WTC11 (cell line): ENCODE measurements around the gene ANKRD65. TPM values are rescaled to one million over a fixed set of nuclear protein-coding genes. Genes with fewer than 3 reads are reported as not detected.

ENCODE experiments used
- AR ChIP-seq: fragments of 250-450 bp; sonication (Bioruptor Pico); IDR thresholded peaks from 2 replicates; pipeline ENCODE4 v1.9.0; 2021; ENCODE audit warnings: mild to moderate bottlenecking
- E2F1 ChIP-seq: sonication (generic); formaldehyde crosslinking; IDR thresholded peaks from 2 replicates; pipeline ENCODE4 v1.8.0; 2022; ENCODE audit warnings: mild to moderate bottlenecking, missing genetic modification reagents
- E2F5 ChIP-seq: sonication (generic); formaldehyde crosslinking; IDR thresholded peaks from 2 replicates; pipeline ENCODE4 v1.8.1; 2022; ENCODE audit warnings: mild to moderate bottlenecking, moderate library complexity, missing genetic modification reagents
- ESRRA ChIP-seq: sonication (generic); formaldehyde crosslinking; IDR thresholded peaks from 2 replicates; pipeline ENCODE4 v1.8.1; 2022; ENCODE audit warnings: mild to moderate bottlenecking, missing genetic modification reagents, borderline replicate concordance
- ETV6 ChIP-seq: sonication (generic); formaldehyde crosslinking; IDR thresholded peaks from 2 replicates; pipeline ENCODE4 v1.8.1; 2022; ENCODE audit warnings: mild to moderate bottlenecking, missing genetic modification reagents
- FOXJ3 ChIP-seq: sonication (generic); formaldehyde crosslinking; IDR thresholded peaks from 2 replicates; pipeline ENCODE4 v1.9.0; 2021; ENCODE audit warnings: missing genetic modification reagents, mild to moderate bottlenecking, borderline replicate concordance
- FOXK1 ChIP-seq: sonication (generic); formaldehyde crosslinking; IDR thresholded peaks from 2 replicates; pipeline ENCODE4 v1.8.0; 2022; ENCODE audit warnings: mild to moderate bottlenecking, moderate library complexity, missing genetic modification reagents
- GABPB1 ChIP-seq: sonication (generic); formaldehyde crosslinking; IDR thresholded peaks from 2 replicates; pipeline ENCODE4 v1.8.1; 2023; ENCODE audit warnings: mild to moderate bottlenecking, missing genetic modification reagents
- HMGXB4 ChIP-seq: sonication (generic); formaldehyde crosslinking; IDR thresholded peaks from 2 replicates; pipeline ENCODE4 v1.8.1; 2023; ENCODE audit warnings: mild to moderate bottlenecking, moderate library complexity, missing genetic modification reagents
- IRF1 ChIP-seq: sonication (generic); formaldehyde crosslinking; IDR thresholded peaks from 2 replicates; pipeline ENCODE4 v1.8.0; 2023; ENCODE audit warnings: missing genetic modification reagents
- JAZF1 ChIP-seq: fragments of 250-450 bp; sonication (Bioruptor Pico); IDR thresholded peaks from 2 replicates; pipeline ENCODE4 v1.9.0; 2021; ENCODE audit warnings: moderate library complexity, mild to moderate bottlenecking, inconsistent platforms
- KAT7 ChIP-seq: sonication (generic); formaldehyde crosslinking; IDR thresholded peaks from 2 replicates; pipeline ENCODE4 v1.8.1; 2023; ENCODE audit warnings: missing genetic modification reagents, mild to moderate bottlenecking, borderline replicate concordance
- MXD4 ChIP-seq: fragments of 250-450 bp; sonication (Bioruptor Pico); IDR thresholded peaks from 2 replicates; pipeline ENCODE4 v1.8.0; 2021; ENCODE audit warnings: mild to moderate bottlenecking, moderate library complexity, borderline replicate concordance
- NFYB ChIP-seq: sonication (generic); formaldehyde crosslinking; conservative IDR thresholded peaks from 2 replicates; pipeline ENCODE4 v1.8.0; 2022; ENCODE audit warnings: low read depth, missing genetic modification reagents
- OVOL2 ChIP-seq: fragments of 250-450 bp; sonication (Bioruptor Pico); IDR thresholded peaks from 2 replicates; pipeline ENCODE4 v1.9.0; 2021; ENCODE audit warnings: mild to moderate bottlenecking, borderline replicate concordance
- SOX15 ChIP-seq: fragments of 250-450 bp; sonication (Bioruptor Pico); IDR thresholded peaks from 2 replicates; pipeline ENCODE4 v1.9.0; 2021; ENCODE audit warnings: mild to moderate bottlenecking
- TEAD4 ChIP-seq: sonication (generic); formaldehyde crosslinking; IDR thresholded peaks from 2 replicates; pipeline ENCODE4 v1.8.0; 2022; ENCODE audit warnings: mild to moderate bottlenecking, missing genetic modification reagents
- TP53 ChIP-seq: sonication (generic); formaldehyde crosslinking; IDR thresholded peaks from 2 replicates; pipeline ENCODE4 v1.8.1; 2023; ENCODE audit warnings: mild to moderate bottlenecking, missing genetic modification reagents
- ZBTB43 ChIP-seq: sonication (generic); formaldehyde crosslinking; IDR thresholded peaks from 2 replicates; pipeline ENCODE4 v1.8.1; 2023; ENCODE audit warnings: mild to moderate bottlenecking, missing genetic modification reagents
- ZNF317 ChIP-seq: sonication (generic); formaldehyde crosslinking; IDR thresholded peaks from 2 replicates; pipeline ENCODE4 v1.8.1; 2023; ENCODE audit warnings: low read depth, mild to moderate bottlenecking, moderate library complexity, missing genetic modification reagents, borderline replicate concordance
- ZNF423 ChIP-seq: fragments of 250-450 bp; sonication (Bioruptor Pico); IDR thresholded peaks from 2 replicates; pipeline ENCODE4 v2.1.2; 2022; ENCODE audit warnings: mild to moderate bottlenecking, moderate library complexity
- total RNA-seq: library from RNA; stranded (reverse); gene quantifications from 3 replicates; pipeline ENCODE4 v1.2.3, GENCODE V29; 2021
- TF ChIP-seq, protein P1 (sequence below): sonication (generic); formaldehyde crosslinking; IDR thresholded peaks from 2 replicates; pipeline ENCODE4 v1.8.1; 2022; ENCODE audit warnings: mild to moderate bottlenecking, missing genetic modification reagents, moderate library complexity, borderline replicate concordance
- TF ChIP-seq, protein P2 (sequence below): sonication (generic); formaldehyde crosslinking; IDR thresholded peaks from 2 replicates; pipeline ENCODE4 v1.8.1; 2022; ENCODE audit warnings: missing genetic modification reagents, borderline replicate concordance
- TF ChIP-seq, protein P3 (sequence below): sonication (generic); formaldehyde crosslinking; IDR thresholded peaks from 2 replicates; pipeline ENCODE4 v1.8.0; 2022; ENCODE audit warnings: mild to moderate bottlenecking, missing genetic modification reagents
- TF ChIP-seq, protein P4 (sequence below): sonication (generic); formaldehyde crosslinking; IDR thresholded peaks from 2 replicates; pipeline ENCODE4 v1.8.1; 2023; ENCODE audit warnings: mild to moderate bottlenecking, missing genetic modification reagents, moderate library complexity

The ANKRD65 gene
- total RNA-seq, 1 experiment from 2014 or later: 1.9 TPM

DNA sequence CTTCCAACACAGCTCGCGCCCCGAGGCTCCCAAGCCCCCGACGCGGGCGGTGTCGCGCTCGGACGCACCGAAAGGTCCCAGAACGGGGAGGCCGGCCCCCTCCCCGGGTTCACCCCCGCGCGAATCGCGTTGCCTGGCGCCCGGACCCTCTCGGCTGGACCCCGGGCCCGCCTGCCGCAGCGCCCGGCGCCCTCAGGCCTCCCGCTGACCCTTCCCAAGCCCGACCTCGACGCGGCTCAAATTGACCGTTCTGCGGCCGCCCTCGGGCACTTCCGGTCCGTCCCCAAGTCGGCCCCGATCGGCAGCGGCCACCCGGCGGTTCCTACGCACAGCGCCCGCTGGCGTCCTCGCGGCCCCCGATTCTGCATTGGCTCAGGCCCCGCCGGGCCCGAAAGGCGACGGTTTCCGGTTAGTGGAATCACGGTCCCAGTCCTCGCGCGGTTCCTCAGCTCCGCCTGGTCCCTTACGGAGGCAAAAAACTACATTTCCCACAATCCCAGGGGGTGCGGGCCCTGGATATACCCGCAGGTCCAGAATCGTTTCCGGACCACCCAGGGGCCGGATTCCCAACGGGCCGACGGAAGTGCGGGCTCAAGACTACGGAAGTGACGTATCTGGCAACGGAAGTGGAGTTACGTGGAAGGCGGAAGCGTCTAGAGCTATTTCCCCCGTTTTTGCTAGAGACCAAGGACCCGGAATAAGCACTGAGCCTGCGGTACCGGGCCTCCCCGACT lies 46.0 kb downstream of the ANKRD65 start, which contains the start of gene AURKAIP1 (continued):
- TF ChIP-seq, protein P1, sequence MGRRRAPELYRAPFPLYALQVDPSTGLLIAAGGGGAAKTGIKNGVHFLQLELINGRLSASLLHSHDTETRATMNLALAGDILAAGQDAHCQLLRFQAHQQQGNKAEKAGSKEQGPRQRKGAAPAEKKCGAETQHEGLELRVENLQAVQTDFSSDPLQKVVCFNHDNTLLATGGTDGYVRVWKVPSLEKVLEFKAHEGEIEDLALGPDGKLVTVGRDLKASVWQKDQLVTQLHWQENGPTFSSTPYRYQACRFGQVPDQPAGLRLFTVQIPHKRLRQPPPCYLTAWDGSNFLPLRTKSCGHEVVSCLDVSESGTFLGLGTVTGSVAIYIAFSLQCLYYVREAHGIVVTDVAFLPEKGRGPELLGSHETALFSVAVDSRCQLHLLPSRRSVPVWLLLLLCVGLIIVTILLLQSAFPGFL (CRISPR knock-in tag): peak; percentile 17; the same call in 1 of the 2 replicates
- TF ChIP-seq OVOL2 (no peak), MXD4 (CRISPR knock-in tag) (no peak), SOX15 (CRISPR knock-in tag) (no peak), E2F5 (CRISPR knock-in tag) (peak; percentile 86), FOXK1 (peak; percentile 94), GABPB1 (CRISPR knock-in tag) (peak; percentile 98), TEAD4 (CRISPR knock-in tag) (peak; percentile 14; the same call in 1 of the 2 replicates), TP53 (CRISPR knock-in tag) (no peak), KAT7 (CRISPR knock-in tag) (peak; percentile 96), ESRRA (CRISPR knock-in tag) (peak; percentile 62; the same call in 1 of the 2 replicates), ZBTB43 (CRISPR knock-in tag) (peak; percentile 83), JAZF1 (no peak), ETV6 (peak; percentile 86), AR (CRISPR knock-in tag) (no peak), IRF1 (no peak), E2F1 (CRISPR knock-in tag) (no peak), NFYB (CRISPR knock-in tag) (0 out of 2 replicates have a peak, but pooled peaks have one; percentile 25), FOXJ3 (CRISPR knock-in tag) (no peak), ZNF423 (CRISPR knock-in tag) (no peak), HMGXB4 (CRISPR knock-in tag) (peak; percentile 100), ZNF317 (CRISPR knock-in tag) (0 out of 2 replicates have a peak, but pooled peaks have one; percentile 27)
- TF ChIP-seq, protein P2, sequence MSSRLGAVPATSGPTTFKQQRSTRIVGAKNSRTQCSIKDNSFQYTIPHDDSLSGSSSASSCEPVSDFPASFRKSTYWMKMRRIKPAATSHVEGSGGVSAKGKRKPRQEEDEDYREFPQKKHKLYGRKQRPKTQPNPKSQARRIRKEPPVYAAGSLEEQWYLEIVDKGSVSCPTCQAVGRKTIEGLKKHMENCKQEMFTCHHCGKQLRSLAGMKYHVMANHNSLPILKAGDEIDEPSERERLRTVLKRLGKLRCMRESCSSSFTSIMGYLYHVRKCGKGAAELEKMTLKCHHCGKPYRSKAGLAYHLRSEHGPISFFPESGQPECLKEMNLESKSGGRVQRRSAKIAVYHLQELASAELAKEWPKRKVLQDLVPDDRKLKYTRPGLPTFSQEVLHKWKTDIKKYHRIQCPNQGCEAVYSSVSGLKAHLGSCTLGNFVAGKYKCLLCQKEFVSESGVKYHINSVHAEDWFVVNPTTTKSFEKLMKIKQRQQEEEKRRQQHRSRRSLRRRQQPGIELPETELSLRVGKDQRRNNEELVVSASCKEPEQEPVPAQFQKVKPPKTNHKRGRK (CRISPR knock-in tag): no peak
- TF ChIP-seq, protein P3, sequence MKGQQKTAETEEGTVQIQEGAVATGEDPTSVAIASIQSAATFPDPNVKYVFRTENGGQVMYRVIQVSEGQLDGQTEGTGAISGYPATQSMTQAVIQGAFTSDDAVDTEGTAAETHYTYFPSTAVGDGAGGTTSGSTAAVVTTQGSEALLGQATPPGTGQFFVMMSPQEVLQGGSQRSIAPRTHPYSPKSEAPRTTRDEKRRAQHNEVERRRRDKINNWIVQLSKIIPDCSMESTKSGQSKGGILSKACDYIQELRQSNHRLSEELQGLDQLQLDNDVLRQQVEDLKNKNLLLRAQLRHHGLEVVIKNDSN (CRISPR knock-in tag): peak; percentile 51; the same call in 1 of the 2 replicates
- TF ChIP-seq, protein P4, sequence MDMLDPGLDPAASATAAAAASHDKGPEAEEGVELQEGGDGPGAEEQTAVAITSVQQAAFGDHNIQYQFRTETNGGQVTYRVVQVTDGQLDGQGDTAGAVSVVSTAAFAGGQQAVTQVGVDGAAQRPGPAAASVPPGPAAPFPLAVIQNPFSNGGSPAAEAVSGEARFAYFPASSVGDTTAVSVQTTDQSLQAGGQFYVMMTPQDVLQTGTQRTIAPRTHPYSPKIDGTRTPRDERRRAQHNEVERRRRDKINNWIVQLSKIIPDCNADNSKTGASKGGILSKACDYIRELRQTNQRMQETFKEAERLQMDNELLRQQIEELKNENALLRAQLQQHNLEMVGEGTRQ (CRISPR knock-in tag): peak; percentile 46
